AG04449 (cell line): ENCODE data around the gene CFAP99.

ENCODE experiments used
- CTCF ChIA-PET: fragments of 350-600 bp; formaldehyde crosslinking; extraction: SDS; loops from one replicate; lab custom pipeline; 2021; ENCODE audit warnings: antibody characterized with exemption; lab: Yijun Ruan, JAX
- POLR2A ChIA-PET: fragments of 400-600, 350-600 bp; formaldehyde crosslinking; extraction: SDS; loops from one replicate; lab custom pipeline; 2020; ENCODE audit warnings: antibody characterized with exemption, inconsistent platforms; lab: Yijun Ruan, JAX
- DNase-seq: peaks from one replicate; pipeline ENCODE4 v3.0.0-alpha.2; 2010; ENCODE audit warnings: low read depth, low spot score
- H3K4me3 ChIP-seq: 2 replicates; pipeline ENCODE4 v1.5.1; 2011; ENCODE audit warnings: low read depth, mild to moderate bottlenecking, control low read depth, low read length
- TF ChIP-seq, protein P1 (sequence below): IDR thresholded peaks from one replicate; pipeline ENCODE4 v1.5.1; 2011; ENCODE audit warnings: mild to moderate bottlenecking, moderate library complexity, low read length, control low read depth, inconsistent platforms; ENCODE audit not compliant: insufficient read depth; ENCODE audit errors: missing control alignments

Gene CFAP99

DNA sequence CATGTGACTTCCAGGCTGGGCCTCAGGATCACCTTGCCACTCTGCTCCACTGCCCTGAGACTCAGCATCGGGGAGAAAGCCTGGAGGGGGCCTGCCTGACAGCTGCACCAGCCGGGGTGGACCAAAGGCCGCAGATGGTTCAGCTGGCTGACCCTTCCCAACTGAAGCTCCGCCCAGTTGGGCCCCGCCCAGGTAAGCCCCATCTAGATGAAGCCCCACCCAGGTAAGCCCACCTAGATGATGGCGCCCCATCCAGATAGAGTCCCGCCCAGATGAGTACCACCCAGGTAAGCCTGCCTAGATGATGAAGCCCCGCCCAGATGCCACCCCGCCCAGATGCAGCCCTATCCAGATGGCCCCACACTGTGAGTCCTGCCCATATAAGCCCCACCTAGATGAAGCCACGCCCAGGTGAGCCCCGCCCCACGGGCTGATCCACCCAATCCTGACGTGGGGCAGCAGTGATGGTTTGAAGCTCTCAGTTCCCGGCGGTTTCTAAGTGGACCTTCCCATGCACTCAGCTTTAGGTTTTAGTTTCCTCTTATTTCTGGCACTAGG is 10.3 kb upstream of the CFAP99 start:
- ChIA-PET CTCF (no interaction called here), POLR2A (no interaction called here)
- no peak for DNase-seq

DNA sequence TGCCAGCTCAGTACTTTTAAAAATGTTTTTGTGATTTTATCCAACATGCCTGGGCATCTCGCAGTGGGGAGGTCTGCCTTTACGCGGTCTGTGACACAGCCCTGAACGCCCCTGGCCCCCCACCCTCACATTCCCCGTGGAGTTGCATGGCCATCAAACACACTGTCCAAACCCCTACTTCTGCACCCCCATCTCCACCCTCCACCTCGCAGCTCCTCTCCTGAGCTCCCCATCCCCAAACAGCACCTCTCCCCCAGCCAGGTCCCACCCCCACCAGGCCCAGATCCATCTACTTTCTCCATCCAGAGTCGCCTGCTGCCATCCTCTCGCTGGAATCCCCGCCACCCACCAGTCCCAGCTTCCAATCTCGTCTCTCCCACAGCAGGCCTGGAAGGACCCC is 9.8 kb upstream of the CFAP99 start:
- POLR2A ChIA-PET = no interaction called here
- H3K4me3 ChIP-seq = no peak overlapping the region
- TF ChIP-seq, protein P1, sequence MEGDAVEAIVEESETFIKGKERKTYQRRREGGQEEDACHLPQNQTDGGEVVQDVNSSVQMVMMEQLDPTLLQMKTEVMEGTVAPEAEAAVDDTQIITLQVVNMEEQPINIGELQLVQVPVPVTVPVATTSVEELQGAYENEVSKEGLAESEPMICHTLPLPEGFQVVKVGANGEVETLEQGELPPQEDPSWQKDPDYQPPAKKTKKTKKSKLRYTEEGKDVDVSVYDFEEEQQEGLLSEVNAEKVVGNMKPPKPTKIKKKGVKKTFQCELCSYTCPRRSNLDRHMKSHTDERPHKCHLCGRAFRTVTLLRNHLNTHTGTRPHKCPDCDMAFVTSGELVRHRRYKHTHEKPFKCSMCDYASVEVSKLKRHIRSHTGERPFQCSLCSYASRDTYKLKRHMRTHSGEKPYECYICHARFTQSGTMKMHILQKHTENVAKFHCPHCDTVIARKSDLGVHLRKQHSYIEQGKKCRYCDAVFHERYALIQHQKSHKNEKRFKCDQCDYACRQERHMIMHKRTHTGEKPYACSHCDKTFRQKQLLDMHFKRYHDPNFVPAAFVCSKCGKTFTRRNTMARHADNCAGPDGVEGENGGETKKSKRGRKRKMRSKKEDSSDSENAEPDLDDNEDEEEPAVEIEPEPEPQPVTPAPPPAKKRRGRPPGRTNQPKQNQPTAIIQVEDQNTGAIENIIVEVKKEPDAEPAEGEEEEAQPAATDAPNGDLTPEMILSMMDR = no peak
- no peak for DNase-seq
- CTCF ChIA-PET = no interaction called here

More for the DNA sequence above, 10.3 kb upstream of the CFAP99 start:
- TF ChIP-seq, protein P1 = no peak
- no peak overlapping the region for H3K4me3 ChIP-seq

DNA sequence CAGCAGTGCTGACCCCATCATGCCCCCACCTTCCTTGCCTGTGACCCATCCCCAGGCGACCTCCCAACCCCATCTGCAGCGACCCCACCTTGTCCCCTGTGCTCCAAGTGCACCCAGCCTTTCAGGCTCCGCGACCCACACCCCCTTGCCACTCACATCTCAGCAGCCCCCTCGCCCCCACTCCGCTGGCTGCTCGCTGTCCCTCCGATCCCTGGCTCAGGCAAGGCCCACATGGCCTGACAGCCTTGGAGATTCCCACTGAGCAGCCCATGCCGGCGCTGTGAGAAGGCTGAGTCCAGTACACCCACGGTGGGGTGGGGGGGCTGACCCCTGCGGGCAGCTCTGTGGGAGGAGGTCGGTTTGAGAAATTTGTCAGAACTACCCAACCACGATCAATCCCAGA is 9.4 kb upstream of the CFAP99 start:
- ChIA-PET POLR2A (no interaction called here), CTCF (no interaction called here)
- no peak overlapping the region for H3K4me3 ChIP-seq
- TF ChIP-seq, protein P1 = no peak
- DNase-seq = no peak

DNA sequence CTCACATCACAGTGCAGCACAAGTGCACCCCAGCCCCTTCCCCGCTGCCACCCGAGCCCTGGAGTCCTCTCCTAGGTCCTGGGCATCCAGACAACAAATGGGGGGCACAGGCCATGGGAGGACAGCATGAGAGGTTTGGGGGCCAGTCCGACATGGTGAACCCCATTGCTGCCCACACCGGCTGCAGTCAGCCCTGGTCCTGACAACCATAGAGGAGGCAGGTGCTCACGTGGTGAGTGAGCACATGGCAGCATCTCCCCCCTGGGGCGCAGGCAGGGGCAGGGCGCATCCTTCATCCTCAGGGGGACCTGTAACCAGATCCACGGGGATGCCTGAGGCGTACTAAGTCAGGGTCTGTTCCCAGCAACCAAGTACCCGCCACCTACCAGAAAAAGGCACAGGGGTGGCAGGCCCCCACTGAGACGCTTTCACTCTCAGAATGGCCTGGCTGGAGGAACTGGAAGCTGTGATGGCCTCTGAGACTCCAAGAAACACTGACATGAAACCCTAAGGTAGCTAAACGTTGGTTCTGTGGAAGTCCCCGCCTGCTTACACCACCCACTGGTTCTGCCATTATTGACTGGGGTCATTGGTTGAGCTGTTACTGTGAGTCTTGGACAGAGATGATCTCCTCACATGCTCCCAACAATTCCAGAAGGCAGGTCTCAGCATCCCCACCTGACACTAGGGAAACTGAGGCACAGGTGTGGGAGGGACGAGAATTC is 6.8 kb upstream of the CFAP99 start:
- POLR2A ChIA-PET = interaction anchor here (1.4 to 1.9 kb wide), 3 partner anchors 10 to 150 kb away, joined by 6 to 7 read pairs (median 6); partner anchors contain the start of genes MXD4 and RNF4
- H3K4me3 ChIP-seq = no peak overlapping the region
- DNase-seq = no peak
- CTCF ChIA-PET = interaction anchor here (0.8 to 2.3 kb wide), 10 partner anchors 9 to 194 kb away, joined by 3 to 18 read pairs (median 4); partner anchors contain the start of gene MXD4
- TF ChIP-seq, protein P1 = no peak

DNA sequence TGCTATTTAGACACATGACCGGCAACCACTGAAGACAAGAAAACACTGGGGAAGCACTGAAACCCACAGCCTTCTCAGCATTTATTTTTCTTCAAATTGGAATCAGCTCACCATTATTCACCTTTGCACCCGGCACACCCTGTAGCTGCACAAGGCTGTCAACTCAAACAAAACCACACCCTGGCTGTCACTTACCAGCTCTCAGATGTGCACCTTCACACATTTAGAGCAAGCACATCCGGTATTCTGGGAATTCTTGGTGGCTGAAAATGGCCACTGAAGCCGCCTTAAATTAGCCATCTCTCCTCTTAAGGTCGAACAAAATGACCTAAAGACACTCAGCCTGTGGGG is 6.2 kb upstream of the CFAP99 start:
- peak overlapping the region; percentile 48 for H3K4me3 ChIP-seq
- TF ChIP-seq, protein P1 = no peak
- DNase-seq = no peak
- POLR2A ChIA-PET = interaction anchor here (0.9 to 1.9 kb wide), 5 partner anchors 10 to 151 kb away, joined by 3 to 7 read pairs (median 6); partner anchors contain the start of genes FAM193A, MXD4 and RNF4
- CTCF ChIA-PET = interaction anchor here (0.8 to 2.3 kb wide), 10 partner anchors 9 to 195 kb away, joined by 3 to 18 read pairs (median 4); partner anchors contain the start of gene MXD4
